HCT116 (cell line): ENCODE results near the gene TM4SF20. TPM values are rescaled to one million over a fixed set of nuclear protein-coding genes. Genes with fewer than 3 reads are reported as not detected.

Source experiments
- ATAC-seq: fragments of 200-7000 bp; cut with Tn5 transposase; 2 replicates; pipeline ENCODE4 v1.9.1; 2020; ENCODE audit warnings: mild to moderate bottlenecking, moderate library complexity
- BruUV-seq: library from RNA; stranded (reverse); fragments of 400-500 nt; replicated peaks from 2 replicates; lab custom pipeline; 2021; lab: Mats Ljungman, UMichigan
- CTCF ChIA-PET: fragments of 300-600 bp; sonication (Branson Sonifier 250); formaldehyde crosslinking; loops from one replicate; lab custom pipeline; 2021; ENCODE audit warnings: antibody characterized with exemption; lab: Charles Lee
- POLR2A ChIA-PET: fragments of 300-600, 350-600 bp; sonication (Branson Sonifier 250); formaldehyde crosslinking; loops from one replicate; lab custom pipeline; 2021; ENCODE audit warnings: antibody characterized with exemption; lab: Charles Lee
- RAD21 ChIA-PET, 2 experiments: fragments of 300-600 bp; sonication (Branson Sonifier 250); formaldehyde crosslinking; loops; one replicate each; lab custom pipeline; 2023; ENCODE audit warnings: low total read pairs in 2 of 2; ENCODE audit not compliant: uncharacterized antibody in 2 of 2, unreplicated experiment in 2 of 2, low non-redundant PET in 1 of 2; lab: Charles Lee
- DNase-seq: peaks from one replicate; pipeline ENCODE4 v3.0.0-alpha.2; 2010; ENCODE audit warnings: low read depth, low spot score
- H2AFZ ChIP-seq: fragments of 200-600 bp; shearing (Covaris generic), sonication (generic); 2 replicates; pipeline ENCODE4 v1.6.1; 2017; ENCODE audit warnings: low read depth, mixed run types, mixed read lengths, antibody characterized with exemption, low read length; ENCODE audit not compliant: poor library complexity, severe bottlenecking
- H3K27ac ChIP-seq: 2 replicates; pipeline ENCODE4 v1.5.1; 2012; ENCODE audit warnings: low read depth, low read length
- H3K27me3 ChIP-seq: fragments of 200-600 bp; sonication (generic); 2 replicates; pipeline ENCODE4 v1.6.1; 2016; ENCODE audit warnings: mixed run types, low read length, mixed read lengths; ENCODE audit not compliant: insufficient read depth
- H3K36me3 ChIP-seq, 2 experiments: fragments of 200-500 bp in 1 of 2; fragments of 200-600 bp in 1 of 2; sonication (Bioruptor generic) in 1 of 2; sonication (generic) in 1 of 2; 2 replicates each; pipeline versions ENCODE4 v1.5.1 to v1.6.1; 2014 to 2016; ENCODE audit warnings: low read length in 2 of 2, inconsistent platforms in 1 of 2, mixed read lengths in 1 of 2, mixed run types in 1 of 2; ENCODE audit not compliant: insufficient read depth in 2 of 2, control insufficient read depth in 1 of 2
- H3K4me1 ChIP-seq, 2 experiments: fragments of 200-600 bp in 1 of 2; sonication (generic) in 1 of 2; 2 replicates each; pipeline versions ENCODE4 v1.5.1 to v1.6.1; 2012 to 2017; ENCODE audit warnings: low read length in 2 of 2, inconsistent platforms in 1 of 2, mild to moderate bottlenecking in 1 of 2, mixed read lengths in 1 of 2, mixed run types in 1 of 2, moderate library complexity in 1 of 2; ENCODE audit not compliant: insufficient read depth in 2 of 2, control insufficient read depth in 1 of 2
- H3K4me2 ChIP-seq: fragments of 200-600 bp; sonication (generic); 2 replicates; pipeline ENCODE4 v1.6.1; 2017; ENCODE audit warnings: mixed run types, low read length, mixed read lengths
- H3K4me3 ChIP-seq, 2 experiments: fragments of 200-600 bp in 1 of 2; sonication (generic) in 1 of 2; replicated peaks in 1 of 2; 2 replicates each; pipeline ENCODE4 v1.5.1; 2011 to 2016; ENCODE audit warnings: low read length in 2 of 2, control low read depth in 1 of 2, low read depth in 1 of 2, mild to moderate bottlenecking in 1 of 2, mixed read lengths in 1 of 2, mixed run types in 1 of 2
- H3K79me2 ChIP-seq: fragments of 200-600 bp; sonication (generic); 2 replicates; pipeline ENCODE4 v1.6.1; 2017; ENCODE audit warnings: mild to moderate bottlenecking, mixed run types, low read length, moderate library complexity, mixed read lengths; ENCODE audit not compliant: insufficient read depth
- H3K9ac ChIP-seq: fragments of 200-600 bp; sonication (generic); 2 replicates; pipeline ENCODE4 v1.6.1; 2016; ENCODE audit warnings: low read length, mixed read lengths
- H3K9me2 ChIP-seq: fragments of 200-600 bp; sonication (generic), shearing (Covaris generic); 2 replicates; pipeline ENCODE4 v1.6.1; 2017; ENCODE audit warnings: mixed run types, mild to moderate bottlenecking, moderate library complexity; ENCODE audit not compliant: insufficient read depth
- H3K9me3 ChIP-seq, 2 experiments: fragments of 200-500 bp in 1 of 2; fragments of 200-600 bp in 1 of 2; sonication (Bioruptor generic) in 1 of 2; sonication (generic) in 1 of 2; 2 replicates each; pipeline ENCODE4 v1.6.1; 2014 to 2017; ENCODE audit warnings: low read length in 2 of 2, mixed read lengths in 2 of 2, inconsistent platforms in 1 of 2, low read depth in 1 of 2, mild to moderate bottlenecking in 1 of 2, mixed run types in 1 of 2, moderate library complexity in 1 of 2; ENCODE audit not compliant: control insufficient read depth in 1 of 2, insufficient read depth in 1 of 2
- H4K20me1 ChIP-seq: fragments of 200-600 bp; sonication (generic), shearing (Covaris generic); 2 replicates; pipeline ENCODE4 v1.6.1; 2017; ENCODE audit warnings: mixed run types, mild to moderate bottlenecking, moderate library complexity; ENCODE audit not compliant: insufficient read depth
- EZH2 ChIP-seq: fragments of 200-600 bp; sonication (generic); IDR thresholded peaks from 2 replicates; pipeline ENCODE4 v1.6.1; 2017; ENCODE audit warnings: antibody characterized with exemption, mixed run types
- REST ChIP-seq: IDR thresholded peaks from 2 replicates; pipeline ENCODE4 v1.6.1; 2012; ENCODE audit warnings: low read depth
- TCF7L2 ChIP-seq: IDR thresholded peaks from 2 replicates; pipeline ENCODE4 v1.7.0; 2011; ENCODE audit warnings: borderline replicate concordance, inconsistent platforms; ENCODE audit not compliant: insufficient read depth, insufficient read length; ENCODE audit errors: extremely low read depth
- ZNF274 ChIP-seq: fragments of 200-500 bp; sonication (Bioruptor generic); IDR thresholded peaks from 2 replicates; pipeline ENCODE4 v1.6.1; 2014; ENCODE audit warnings: mild to moderate bottlenecking, low read depth, low read length, inconsistent platforms
- intact Hi-C: fragments of 100-400 bp; cut with micrococcal nuclease; formaldehyde crosslinking; loops from 2 replicates; pipeline ENCODE4 v1.10.0; 2022
- total RNA-seq: library from RNA; stranded (reverse); gene quantifications from one replicate; pipeline ENCODE4 v1.2.1, GENCODE V29; 2021; ENCODE audit not compliant: unreplicated experiment
- TF ChIP-seq, protein P1 (sequence below): IDR thresholded peaks from 2 replicates; pipeline ENCODE4 v1.6.1; 2012

Gene TM4SF20
- total RNA-seq, 1 experiment from 2014 or later: not detected

DNA sequence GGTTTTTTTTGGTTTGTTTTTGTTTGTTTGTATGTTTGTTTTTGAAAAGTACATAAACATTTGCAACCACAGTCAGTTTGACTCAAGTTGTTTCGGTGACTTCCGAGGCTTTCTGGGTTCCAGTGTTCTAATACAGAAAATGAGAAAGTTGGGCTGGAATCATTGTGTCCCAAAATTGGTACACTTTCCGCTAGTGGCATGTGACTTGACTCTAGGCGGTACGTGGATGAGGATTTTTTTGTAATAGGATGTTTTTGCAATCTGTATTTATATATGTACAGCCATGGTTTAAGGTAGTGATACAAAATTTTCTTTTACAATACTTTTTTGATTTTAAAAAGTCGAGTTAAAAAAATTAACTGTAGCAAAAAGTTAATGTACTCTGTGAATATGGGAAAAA lies 52.3 kb downstream of the TM4SF20 start:
- H3K9me2 ChIP-seq: no peaks in the 10 kb centered on the region
- TF ChIP-seq, protein P1, sequence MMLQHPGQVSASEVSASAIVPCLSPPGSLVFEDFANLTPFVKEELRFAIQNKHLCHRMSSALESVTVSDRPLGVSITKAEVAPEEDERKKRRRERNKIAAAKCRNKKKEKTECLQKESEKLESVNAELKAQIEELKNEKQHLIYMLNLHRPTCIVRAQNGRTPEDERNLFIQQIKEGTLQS: no peak
- no peak for TF ChIP-seq REST
- no peak for TF ChIP-seq ZNF274
- no peak for TF ChIP-seq TCF7L2
- TF ChIP-seq, all 23 proteins: peak for 0
- ChIA-PET RAD21 (no interaction called here), CTCF (no interaction called here), POLR2A (no interaction called here)
- H3K36me3 ChIP-seq: peaks cover 4 to 6% of the 10 kb centered on the region in 2 experiments; a peak in 2 of 4 replicates
- peak overlapping the region; percentile 78 to 89; a peak in 3 of 4 replicates for H3K4me3 ChIP-seq
- DNase-seq (no peak), ATAC-seq (no peak)
- H3K27ac ChIP-seq: no peak overlapping the region
- peak overlapping the region; percentile 95 for H3K4me2 ChIP-seq
- intact Hi-C loops: no loop called here
- no peaks in the 10 kb centered on the region for H3K27me3 ChIP-seq
- no TSS peak for BruUV-seq
- peak overlapping the region; percentile 90 for H3K9ac ChIP-seq
- peaks cover 5 to 24% of the 10 kb centered on the region in 2 experiments; a peak in 3 of 4 replicates for H3K4me1 ChIP-seq
- no peaks in the 10 kb centered on the region for H4K20me1 ChIP-seq
- H3K79me2 ChIP-seq: peaks cover 67% of the 10 kb centered on the region
- no peaks in the 10 kb centered on the region for H3K9me3 ChIP-seq
- H2AFZ ChIP-seq: no peak overlapping the region

DNA sequence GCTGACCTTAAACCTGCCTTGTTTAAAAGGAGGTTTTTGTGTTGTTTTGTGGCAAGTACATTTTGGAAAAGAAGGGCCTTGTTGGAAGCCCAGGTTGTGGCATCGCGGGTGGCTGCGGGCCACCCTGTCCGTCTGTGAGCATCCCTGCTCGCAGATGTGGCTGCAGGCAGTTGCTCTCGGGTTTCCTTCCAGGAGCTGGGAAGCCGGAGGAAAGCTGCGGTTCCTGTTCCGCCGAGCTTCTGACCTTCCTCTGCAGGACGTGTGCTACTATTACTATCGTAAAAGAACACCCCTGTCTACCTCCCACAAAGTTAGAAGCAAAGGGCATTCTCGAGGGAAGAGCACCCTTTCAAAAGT lies 53.3 kb downstream of the TM4SF20 start:
- no peaks in the 10 kb centered on the region for H3K27me3 ChIP-seq
- ChIA-PET POLR2A (no interaction called here), CTCF (no interaction called here), RAD21 (interaction anchor here in 1 of 2 experiments (0.7 kb wide), 1 partner anchor 88 kb away, joined by 3 read pairs; no protein-coding TSS in a partner anchor)
- H3K36me3 ChIP-seq: no peaks in the 10 kb centered on the region; a peak in 1 of 4 replicates
- peaks cover 5 to 24% of the 10 kb centered on the region in 2 experiments; a peak in 3 of 4 replicates for H3K4me1 ChIP-seq
- intact Hi-C loops: no loop called here
- no TSS peak for BruUV-seq
- H3K4me2 ChIP-seq: peak overlapping the region; percentile 95
- no peak overlapping the region for H2AFZ ChIP-seq
- peak overlapping the region; percentile 89 for H3K27ac ChIP-seq
- no peak for DNase-seq
- H3K9me2 ChIP-seq: no peaks in the 10 kb centered on the region
- no peaks in the 10 kb centered on the region for H4K20me1 ChIP-seq
- no peaks in the 10 kb centered on the region for H3K9me3 ChIP-seq
- peak overlapping the region; percentile 78 to 89 for H3K4me3 ChIP-seq
- TF ChIP-seq EZH2: no peak
- peaks cover 58% of the 10 kb centered on the region for H3K79me2 ChIP-seq
- peak; percentile 24 for ATAC-seq
- H3K9ac ChIP-seq: peak overlapping the region; percentile 90
